CD4-positive, alpha-beta memory T cell (primary cell): ENCODE measurements around the gene OR6J1. TPM values are rescaled to one million over a fixed set of nuclear protein-coding genes. Genes with fewer than 3 reads are reported as not detected.
A peak's percentile ranks its signal among the peaks of the same experiment; 100 is the strongest.

Experiments
- CTCF ChIA-PET: fragments of 350-600 bp; sonication (Branson Sonifier 250); formaldehyde crosslinking; loops from one replicate; lab custom pipeline; 2021; ENCODE audit warnings: inconsistent platforms; ENCODE audit not compliant: partially characterized antibody; lab: Charles Lee
- POLR2A ChIA-PET: fragments of 350-600 bp; sonication (Branson Sonifier 250); formaldehyde crosslinking; loops from one replicate; lab custom pipeline; 2021; ENCODE audit not compliant: partially characterized antibody; lab: Charles Lee
- DNase-seq, 5 donors: peaks; one replicate each; pipeline versions ENCODE4 v3.0.0 to v3.0.0-alpha.2; 2020 to 2022; ENCODE audit warnings: mixed read lengths in 1 of 5
- H3K27ac ChIP-seq: one replicate; pipeline ENCODE4 v1.7.0; 2013; ENCODE audit warnings: low read depth, low read length
- H3K27me3 ChIP-seq: 2 replicates; pipeline ENCODE4 v1.7.0; 2013; ENCODE audit warnings: mild to moderate bottlenecking, low read length, moderate library complexity; ENCODE audit not compliant: insufficient read depth
- H3K36me3 ChIP-seq: 2 replicates; pipeline ENCODE4 v1.7.0; 2013; ENCODE audit warnings: mild to moderate bottlenecking, low read length, moderate library complexity; ENCODE audit not compliant: insufficient read depth
- H3K4me1 ChIP-seq: 2 replicates; pipeline ENCODE4 v1.7.0; 2013; ENCODE audit warnings: mild to moderate bottlenecking, low read length, moderate library complexity; ENCODE audit not compliant: insufficient read depth
- H3K4me3 ChIP-seq, 2 donors: one replicate each; pipeline ENCODE4 v1.7.0; 2013; ENCODE audit warnings: low read length in 2 of 2, mild to moderate bottlenecking in 1 of 2
- H3K9me3 ChIP-seq, 2 donors: one replicate each; pipeline ENCODE4 v1.7.0; 2013; ENCODE audit warnings: low read length in 2 of 2, control low read depth in 1 of 2; ENCODE audit not compliant: control insufficient read depth in 1 of 2
- H3K27ac Mint-ChIP-seq, 7 donors: one replicate each; pipeline ENCODE4 v1.8.0; 2020 to 2021; ENCODE audit warnings: mixed read lengths in 7 of 7, mild to moderate bottlenecking in 6 of 7, inconsistent platforms in 3 of 7, moderate library complexity in 3 of 7
- H3K27me3 Mint-ChIP-seq, 2 donors: one replicate each; pipeline ENCODE4 v1.8.0; 2020 to 2021; ENCODE audit warnings: mixed read lengths in 2 of 2
- H3K36me3 Mint-ChIP-seq, 2 donors: one replicate each; pipeline ENCODE4 v1.8.0; 2020 to 2021; ENCODE audit warnings: mixed read lengths in 2 of 2, inconsistent platforms in 1 of 2, mild to moderate bottlenecking in 1 of 2
- H3K4me1 Mint-ChIP-seq, 4 donors: one replicate each; pipeline ENCODE4 v1.8.0; 2020 to 2021; ENCODE audit warnings: mixed read lengths in 4 of 4, mild to moderate bottlenecking in 1 of 4
- H3K4me3 Mint-ChIP-seq, 8 donors: one replicate each; pipeline ENCODE4 v1.8.0; 2020 to 2021; ENCODE audit warnings: mixed read lengths in 8 of 8, mild to moderate bottlenecking in 7 of 8, moderate library complexity in 6 of 8, inconsistent platforms in 3 of 8
- H3K9me3 Mint-ChIP-seq, 8 donors: one replicate each; pipeline ENCODE4 v1.8.0; 2020 to 2021; ENCODE audit warnings: mixed read lengths in 8 of 8, mild to moderate bottlenecking in 5 of 8, inconsistent platforms in 3 of 8, moderate library complexity in 1 of 8
- intact Hi-C: fragments of 100-400 bp; cut with micrococcal nuclease; formaldehyde crosslinking; loops from one replicate; pipeline ENCODE4 v1.15.1; 2023
- polyA plus RNA-seq, 2 donors: library from polyadenylated mRNA; unstranded; fragments of 300-500 nt; fragmentation: Illumina TruSeq; gene quantifications; one replicate each; pipeline ENCODE4 v1.2.3, GENCODE V29; 2021
- total RNA-seq, 2 experiments: library from RNA; stranded (reverse); gene quantifications; one replicate each; pipeline ENCODE4 v1.2.3, GENCODE V29; 2021

Gene OR6J1
- total and polyA plus RNA-seq, 4 experiments from 2014 or later: not detected

DNA sequence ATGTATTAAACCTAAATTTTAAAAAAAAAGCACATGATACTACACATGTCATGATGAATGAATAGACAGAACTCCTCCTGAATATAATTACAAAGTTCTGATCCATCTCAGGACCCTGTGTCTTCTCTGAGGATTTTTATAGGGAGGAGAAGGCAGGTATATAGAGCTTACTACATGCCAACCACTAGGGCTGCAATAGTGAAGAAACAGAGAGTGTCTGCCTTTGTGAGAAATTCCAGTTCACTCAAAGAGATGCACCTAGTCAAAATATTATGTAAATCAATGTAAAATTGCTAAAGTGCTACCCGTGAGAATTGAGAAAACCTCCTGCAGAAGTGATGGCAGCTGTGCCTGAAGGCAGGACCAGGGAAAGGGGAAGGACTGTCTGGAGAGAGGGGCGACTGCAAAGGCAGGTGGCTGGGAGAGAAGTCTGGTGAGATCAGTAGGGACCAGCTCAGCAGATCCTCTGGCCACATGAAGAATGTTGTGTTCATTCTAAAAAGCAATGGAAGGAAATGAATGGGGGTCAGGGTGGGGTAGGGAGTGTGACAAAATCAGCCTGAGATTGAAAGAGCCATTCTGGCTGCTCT lies 31.0 kb downstream of the OR6J1 start:
- DNase-seq: no peak
- H3K4me3 ChIP-seq: no peak overlapping the region
- intact Hi-C loops: no loop called here
- H3K9me3 ChIP-seq: no peaks in the 10 kb centered on the region
- peaks cover 19% of the 10 kb centered on the region for H3K36me3 ChIP-seq
- Mint-ChIP-seq H3K27me3 (no peaks in the 10 kb centered on the region), H3K27ac (peak overlapping the region in 1 of 7 donors; percentile 9), H3K36me3 (peaks cover 26 to 38% of the 10 kb centered on the region in 2 donors), H3K4me3 (no peak overlapping the region), H3K4me1 (no peaks in the 10 kb centered on the region), H3K9me3 (peaks cover 0 to 2% (median 0%) of the 10 kb centered on the region in 8 donors)
- CTCF ChIA-PET: interaction anchor here (1.3 kb wide), 1 partner anchor 15 kb away, joined by 3 read pairs; the partner anchor contains the start of gene ABHD4
- H3K27me3 ChIP-seq: no peaks in the 10 kb centered on the region
- H3K27ac ChIP-seq: no peak overlapping the region
- H3K4me1 ChIP-seq: no peaks in the 10 kb centered on the region
- POLR2A ChIA-PET: no interaction called here

DNA sequence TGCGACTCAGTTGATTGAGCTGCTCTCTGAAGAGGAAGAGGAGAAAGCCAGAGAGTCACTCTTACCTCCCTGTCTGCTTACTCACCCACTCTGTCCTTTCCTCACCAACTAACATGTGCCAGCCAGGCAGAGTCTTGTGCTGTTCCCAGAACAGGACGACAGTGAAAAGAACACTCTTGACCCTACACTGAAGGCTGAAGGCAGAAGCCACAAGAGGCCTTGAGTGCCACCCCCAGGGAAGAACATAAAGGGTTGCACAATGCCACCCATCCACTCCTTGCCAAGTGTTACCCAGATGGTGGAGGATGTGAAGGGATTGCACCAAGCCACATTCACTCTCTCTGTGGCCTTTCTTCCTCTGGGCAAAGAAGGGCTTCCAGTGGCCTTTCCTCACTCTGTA lies 33.2 kb downstream of the OR6J1 start:
- Histone ChIP-seq H3K27ac (no peak overlapping the region), H3K4me3 (no peak overlapping the region), H3K4me1 (no peaks in the 10 kb centered on the region), H3K27me3 (no peaks in the 10 kb centered on the region), H3K36me3 (peaks cover 29% of the 10 kb centered on the region), H3K9me3 (no peaks in the 10 kb centered on the region)
- intact Hi-C loops: no loop called here
- no peak overlapping the region for H3K27ac Mint-ChIP-seq
- no peak overlapping the region for H3K4me3 Mint-ChIP-seq
- peaks cover 38 to 58% of the 10 kb centered on the region in 2 donors for H3K36me3 Mint-ChIP-seq
- H3K9me3 Mint-ChIP-seq: no peaks in the 10 kb centered on the region
- no peak for DNase-seq
- CTCF ChIA-PET: interaction anchor here (0.6 to 1.0 kb wide), 2 partner anchors 41 to 941 kb away, joined by 3 read pairs; no protein-coding TSS in a partner anchor
- POLR2A ChIA-PET: no interaction called here
- H3K4me1 Mint-ChIP-seq: no peaks in the 10 kb centered on the region
- no peaks in the 10 kb centered on the region for H3K27me3 Mint-ChIP-seq

DNA sequence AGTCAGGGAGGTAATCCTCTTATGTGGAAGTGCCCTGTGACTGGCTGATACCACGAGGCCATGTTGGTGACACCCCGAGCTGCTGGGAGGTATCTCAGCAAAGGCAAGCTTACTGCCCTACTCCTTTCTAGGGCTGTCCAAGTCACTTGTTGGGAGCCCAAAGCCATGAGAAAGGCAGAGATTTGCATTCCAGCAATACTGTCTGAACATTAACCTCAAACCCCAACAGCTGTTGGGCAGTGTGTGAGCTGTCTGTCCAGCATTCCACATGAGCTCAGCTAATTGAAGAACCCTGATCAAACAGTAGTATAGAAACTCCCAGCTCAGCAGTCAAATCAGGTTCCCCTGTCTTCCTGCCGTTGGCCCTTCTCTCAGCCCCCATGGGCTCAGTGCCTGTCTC lies 36.9 kb downstream of the OR6J1 start:
- POLR2A ChIA-PET: interaction anchor here (1.2 kb wide), 1 partner anchor 18 kb away, joined by 5 read pairs; the partner anchor contains the start of gene DAD1

DNA sequence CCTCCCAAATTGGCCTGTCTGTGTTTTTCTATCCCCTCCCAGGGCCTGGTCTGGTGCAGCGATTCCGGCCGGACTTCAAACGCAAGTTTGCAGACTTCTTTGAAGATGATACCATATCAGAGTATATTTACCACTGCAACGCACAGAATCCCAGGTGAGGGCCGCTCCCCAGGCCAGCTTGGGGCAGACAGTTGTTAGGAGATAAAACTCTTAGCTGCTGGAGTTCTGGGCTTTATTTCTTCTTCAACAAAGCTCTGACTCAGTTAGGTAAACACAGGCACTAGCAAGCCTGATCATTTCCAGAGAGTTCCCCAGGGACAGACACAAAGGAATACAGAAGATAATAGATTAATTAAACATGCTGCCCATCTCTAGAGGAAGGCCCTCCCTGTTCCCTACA lies 37.8 kb downstream of the OR6J1 start:
- Mint-ChIP-seq H3K4me1 (peaks cover 0 to 7% (median 2%) of the 10 kb centered on the region in 4 donors), H3K27me3 (no peaks in the 10 kb centered on the region), H3K4me3 (no peak overlapping the region), H3K36me3 (peaks cover 62 to 84% of the 10 kb centered on the region in 2 donors), H3K27ac (peak overlapping the region in 1 of 7 donors; percentile 14), H3K9me3 (no peaks in the 10 kb centered on the region)
- no peak for DNase-seq
- no peaks in the 10 kb centered on the region for H3K9me3 ChIP-seq
- no peaks in the 10 kb centered on the region for H3K27me3 ChIP-seq
- POLR2A ChIA-PET: interaction anchor here (1.5 kb wide), 1 partner anchor 9 kb away, joined by 3 read pairs; the partner anchor contains the start of gene ABHD4
- intact Hi-C loops: no loop called here
- H3K36me3 ChIP-seq: peaks cover 48% of the 10 kb centered on the region
- no peak overlapping the region for H3K4me3 ChIP-seq
- no peaks in the 10 kb centered on the region for H3K4me1 ChIP-seq
- H3K27ac ChIP-seq: no peak overlapping the region
- CTCF ChIA-PET: no interaction called here

More for the DNA sequence above, 36.9 kb downstream of the OR6J1 start:
- no peak overlapping the region for H3K4me3 ChIP-seq
- Mint-ChIP-seq H3K4me1 (peaks cover 0 to 4% (median 1%) of the 10 kb centered on the region in 4 donors), H3K27ac (peak overlapping the region in 2 of 7 donors; percentile 4 to 60), H3K27me3 (no peaks in the 10 kb centered on the region), H3K9me3 (no peaks in the 10 kb centered on the region), H3K36me3 (peaks cover 63 to 86% of the 10 kb centered on the region in 2 donors), H3K4me3 (no peak overlapping the region)
- no peaks in the 10 kb centered on the region for H3K27me3 ChIP-seq
- H3K27ac ChIP-seq: no peak overlapping the region
- intact Hi-C loops: no loop called here
- H3K9me3 ChIP-seq: no peaks in the 10 kb centered on the region
- CTCF ChIA-PET: no interaction called here
- no peak for DNase-seq
- H3K36me3 ChIP-seq: peaks cover 48% of the 10 kb centered on the region
- H3K4me1 ChIP-seq: no peaks in the 10 kb centered on the region

DNA sequence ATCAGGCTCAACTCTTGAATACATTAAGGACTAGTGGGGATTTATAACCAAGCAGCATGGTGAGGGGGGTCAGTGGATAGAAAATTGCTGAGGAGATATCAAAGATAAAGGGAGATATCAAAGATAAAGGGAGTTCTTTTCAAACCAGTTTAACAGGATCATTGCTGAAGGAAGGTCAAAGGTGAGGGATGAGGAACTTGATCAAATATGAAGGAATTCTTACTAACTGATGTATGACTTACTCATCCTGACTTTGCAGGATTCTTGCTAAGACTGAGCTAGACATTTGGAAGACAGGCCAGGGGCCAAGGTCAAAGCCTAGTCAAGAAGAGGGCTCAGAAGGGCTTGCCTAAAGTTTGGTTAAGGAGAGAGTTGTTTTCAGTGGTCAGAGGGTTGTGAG lies 41.3 kb downstream of the OR6J1 start:
- H3K36me3 ChIP-seq: peaks cover 29% of the 10 kb centered on the region
- ChIA-PET CTCF (no interaction called here), POLR2A (interaction anchor here (7.1 kb wide), 1 partner anchor 13 kb away, joined by 110 read pairs; the partner anchor contains the start of gene DAD1)
- H3K27ac Mint-ChIP-seq: peak overlapping the region in 2 of 7 donors; percentile 8 to 62
- no peaks in the 10 kb centered on the region for H3K9me3 ChIP-seq
- no peak overlapping the region for H3K27ac ChIP-seq
- no peaks in the 10 kb centered on the region for H3K27me3 ChIP-seq
- peaks cover 11 to 36% (median 26%) of the 10 kb centered on the region in 4 donors for H3K4me1 Mint-ChIP-seq
- no peaks in the 10 kb centered on the region for H3K9me3 Mint-ChIP-seq
- no peak overlapping the region for H3K4me3 ChIP-seq
- intact Hi-C loops: no loop called here
- DNase-seq: no peak
- no peak overlapping the region for H3K4me3 Mint-ChIP-seq
- H3K4me1 ChIP-seq: peaks cover 14% of the 10 kb centered on the region
- peaks cover 48 to 64% of the 10 kb centered on the region in 2 donors for H3K36me3 Mint-ChIP-seq
- H3K27me3 Mint-ChIP-seq: no peaks in the 10 kb centered on the region

DNA sequence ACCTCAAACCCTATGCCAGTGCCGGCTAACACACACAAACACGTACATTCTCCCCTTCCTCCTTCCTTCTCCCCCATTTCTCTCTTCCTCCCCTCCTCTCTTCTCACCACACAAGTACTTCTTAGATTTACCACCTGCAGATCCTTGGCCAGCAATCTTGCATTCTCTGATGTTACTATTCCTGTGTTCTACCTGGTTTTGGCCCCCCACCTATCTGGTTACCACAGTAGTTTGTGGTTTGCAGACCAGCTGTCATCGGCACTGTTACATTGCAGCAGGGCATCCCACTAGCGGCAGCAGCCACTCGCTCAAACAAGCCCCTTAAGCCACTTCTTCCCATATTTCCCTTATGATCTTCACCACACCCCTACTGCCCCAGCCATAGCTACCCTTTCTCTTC lies 42.2 kb downstream of the OR6J1 start:
- no peaks in the 10 kb centered on the region for H3K9me3 Mint-ChIP-seq
- Histone ChIP-seq H3K27me3 (no peaks in the 10 kb centered on the region), H3K4me1 (peaks cover 20% of the 10 kb centered on the region), H3K27ac (no peak overlapping the region), H3K9me3 (no peaks in the 10 kb centered on the region), H3K36me3 (peaks cover 25% of the 10 kb centered on the region), H3K4me3 (no peak overlapping the region)
- H3K4me1 Mint-ChIP-seq: peaks cover 16 to 43% (median 32%) of the 10 kb centered on the region in 4 donors
- H3K27me3 Mint-ChIP-seq: no peaks in the 10 kb centered on the region
- H3K27ac Mint-ChIP-seq: peak overlapping the region in 3 of 7 donors; percentile 8 to 57 (median 28)
- intact Hi-C loops: no loop called here
- CTCF ChIA-PET: interaction anchor here (1.1 to 2.7 kb wide), 4 partner anchors 13 to 251 kb away, joined by 3 to 15 read pairs (median 4); partner anchors contain the start of gene DAD1
- no peak for DNase-seq
- POLR2A ChIA-PET: interaction anchor here (7.1 kb wide), 1 partner anchor 13 kb away, joined by 110 read pairs; the partner anchor contains the start of gene DAD1
- H3K36me3 Mint-ChIP-seq: peaks cover 44 to 57% of the 10 kb centered on the region in 2 donors
- H3K4me3 Mint-ChIP-seq: peak overlapping the region in 1 of 8 donors; percentile 39

DNA sequence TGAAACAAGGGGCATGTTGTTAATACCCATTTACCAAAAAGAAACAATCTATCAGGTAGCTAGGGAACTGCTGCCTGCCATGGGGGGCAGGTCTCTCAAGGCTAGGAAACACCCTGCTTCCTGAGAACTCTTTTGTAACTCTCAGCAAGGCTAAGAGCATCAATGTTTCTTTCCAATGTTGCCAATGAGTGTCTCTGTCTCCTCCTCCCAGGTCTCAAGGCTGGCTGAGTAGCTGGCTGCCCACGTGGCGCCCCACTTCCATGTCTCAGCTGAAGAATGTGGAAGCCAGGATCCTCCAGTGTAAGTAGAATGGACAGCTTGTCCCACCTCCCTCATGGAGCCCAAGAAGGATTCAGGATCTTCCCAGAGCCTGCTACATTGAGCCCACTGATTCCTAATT lies 42.7 kb downstream of the OR6J1 start:
- Mint-ChIP-seq H3K27me3 (no peaks in the 10 kb centered on the region), H3K27ac (no peak overlapping the region), H3K4me3 (no peak overlapping the region), H3K9me3 (no peaks in the 10 kb centered on the region), H3K36me3 (peaks cover 40 to 55% of the 10 kb centered on the region in 2 donors), H3K4me1 (peaks cover 16 to 43% (median 32%) of the 10 kb centered on the region in 4 donors)
- ChIA-PET CTCF (interaction anchor here (1.0 to 2.7 kb wide), 5 partner anchors 12 to 252 kb away, joined by 3 to 15 read pairs (median 3); partner anchors contain the start of gene DAD1), POLR2A (interaction anchor here (7.1 kb wide), 1 partner anchor 12 kb away, joined by 110 read pairs; the partner anchor contains the start of gene DAD1)
- Histone ChIP-seq H3K9me3 (no peaks in the 10 kb centered on the region), H3K36me3 (peaks cover 25% of the 10 kb centered on the region), H3K4me1 (peaks cover 20% of the 10 kb centered on the region), H3K4me3 (no peak overlapping the region), H3K27me3 (no peaks in the 10 kb centered on the region), H3K27ac (no peak overlapping the region)
- intact Hi-C loops: no loop called here
- DNase-seq: no peak
